ENCODE results near the gene MAOA.
A peak's percentile ranks its signal among the peaks of the same experiment; 100 is the strongest.

MAOA gene

GRCh38 chrX:43661521-43662240 lies 5.6 kb downstream of the MAOA start:
- no peak overlapping the region for H2AK5ac ChIP-seq (ENCODE audit: low read length)
- no peak overlapping the region for H3K27ac ChIP-seq (ENCODE audit: low read depth, low read length)
- no peak overlapping the region for H3K23ac ChIP-seq (ENCODE audit: low read length)
- no peak overlapping the region for H3K18ac ChIP-seq (ENCODE audit: low read length)
- no peak overlapping the region for H2BK12ac ChIP-seq (ENCODE audit: low read length)
- H4K91ac ChIP-seq (ENCODE audit: low read depth, low read length) = no peak overlapping the region
- no peaks in the 10 kb centered on the region for H3K36me3 ChIP-seq (ENCODE audit: control insufficient read depth in 1 of 2, insufficient read depth in 2 of 2, low read length in 2 of 2)
- H2AFZ ChIP-seq (ENCODE audit: insufficient read depth, low read length, poor library complexity) = no peak overlapping the region
- no peaks in the 10 kb centered on the region for H3K79me1 ChIP-seq (ENCODE audit: low read length)
- H3K14ac ChIP-seq (ENCODE audit: low read length) = no peak overlapping the region
- no peaks in the 10 kb centered on the region for H3K79me2 ChIP-seq (ENCODE audit: control insufficient read depth, insufficient read depth, low read length, poor library complexity)
- H3K9ac ChIP-seq (ENCODE audit: low read length) = no peak overlapping the region
- no peak overlapping the region for H2BK5ac ChIP-seq (ENCODE audit: low read depth, low read length, poor library complexity)
- peak; percentile 42 to 73 for DNase-seq
- no peaks in the 10 kb centered on the region for H3K4me1 ChIP-seq (ENCODE audit: control insufficient read depth in 1 of 2, insufficient read depth in 2 of 2, low read length in 2 of 2)
- no peaks in the 10 kb centered on the region for H3K27me3 ChIP-seq (ENCODE audit: insufficient read depth, low read length)
- H3K4me2 ChIP-seq (ENCODE audit: low read length) = no peak overlapping the region
- no peak overlapping the region for H2BK120ac ChIP-seq (ENCODE audit: insufficient read depth, low read length, poor library complexity)
- H4K8ac ChIP-seq (ENCODE audit: low read depth, low read length) = no peak overlapping the region
- H3K4me3 ChIP-seq (ENCODE audit: low read depth, low read length) = no peak overlapping the region
- no peak overlapping the region for H3K4ac ChIP-seq (ENCODE audit: low read depth, low read length)
- no CpG with 5 or more reads among the region's 4 CpGs for WGBS (ENCODE audit: extremely low coverage, insufficient coverage, insufficient read length)
- H3K9me3 ChIP-seq (ENCODE audit: insufficient read depth, low read depth, low read length) = no peaks in the 10 kb centered on the region
- H4K12ac ChIP-seq (ENCODE audit: low read depth, low read length) = no peak overlapping the region

DNA sequence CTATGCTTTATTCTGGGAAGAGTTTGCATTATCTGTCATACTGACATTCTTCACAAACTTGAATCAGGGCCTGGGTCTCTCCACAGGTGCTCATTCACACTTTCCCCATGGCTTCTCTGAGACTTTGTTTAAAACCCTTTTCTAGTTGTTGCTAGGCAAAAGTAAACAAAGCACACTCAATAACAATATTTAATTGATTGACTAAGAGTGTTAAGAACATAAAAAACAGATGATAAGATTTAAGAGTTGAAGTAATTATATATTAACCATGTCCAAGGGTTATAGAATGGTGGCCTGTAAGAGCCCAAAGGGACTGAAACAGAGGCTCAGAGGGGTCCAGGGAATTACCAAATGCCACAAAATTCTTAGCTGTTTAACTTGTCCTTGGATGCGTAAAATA lies 7.1 kb downstream of the MAOA start:
- Histone ChIP-seq H3K27me3 (ENCODE audit: insufficient read depth, low read length) (no peaks in the 10 kb centered on the region), H3K4me3 (ENCODE audit: low read depth, low read length) (no peak overlapping the region), H3K79me1 (ENCODE audit: low read length) (no peaks in the 10 kb centered on the region), H3K23ac (ENCODE audit: low read length) (no peak overlapping the region), H3K9me3 (ENCODE audit: insufficient read depth, low read depth, low read length) (no peaks in the 10 kb centered on the region), H2BK5ac (ENCODE audit: low read depth, low read length, poor library complexity) (no peak overlapping the region), H3K14ac (ENCODE audit: low read length) (no peak overlapping the region), H3K79me2 (ENCODE audit: control insufficient read depth, insufficient read depth, low read length, poor library complexity) (no peaks in the 10 kb centered on the region), H3K4ac (ENCODE audit: low read depth, low read length) (no peak overlapping the region), H2AK5ac (ENCODE audit: low read length) (no peak overlapping the region), H3K18ac (ENCODE audit: low read length) (no peak overlapping the region), H4K12ac (ENCODE audit: low read depth, low read length) (no peak overlapping the region), H3K36me3 (ENCODE audit: control insufficient read depth in 1 of 2, insufficient read depth in 2 of 2, low read length in 2 of 2) (no peaks in the 10 kb centered on the region), H4K91ac (ENCODE audit: low read depth, low read length) (no peak overlapping the region), H4K8ac (ENCODE audit: low read depth, low read length) (no peak overlapping the region), H3K9ac (ENCODE audit: low read length) (no peak overlapping the region), H2BK12ac (ENCODE audit: low read length) (no peak overlapping the region), H3K4me1 (ENCODE audit: control insufficient read depth in 1 of 2, insufficient read depth in 2 of 2, low read length in 2 of 2) (no peaks in the 10 kb centered on the region), H3K27ac (ENCODE audit: low read depth, low read length) (no peak overlapping the region), H3K4me2 (ENCODE audit: low read length) (no peak overlapping the region), H2AFZ (ENCODE audit: insufficient read depth, low read length, poor library complexity) (no peak overlapping the region), H2BK120ac (ENCODE audit: insufficient read depth, low read length, poor library complexity) (no peak overlapping the region)
- WGBS (ENCODE audit: extremely low coverage, insufficient coverage, insufficient read length) = no CpG with 5 or more reads among the region's 1 CpG
- no peak for DNase-seq

DNA sequence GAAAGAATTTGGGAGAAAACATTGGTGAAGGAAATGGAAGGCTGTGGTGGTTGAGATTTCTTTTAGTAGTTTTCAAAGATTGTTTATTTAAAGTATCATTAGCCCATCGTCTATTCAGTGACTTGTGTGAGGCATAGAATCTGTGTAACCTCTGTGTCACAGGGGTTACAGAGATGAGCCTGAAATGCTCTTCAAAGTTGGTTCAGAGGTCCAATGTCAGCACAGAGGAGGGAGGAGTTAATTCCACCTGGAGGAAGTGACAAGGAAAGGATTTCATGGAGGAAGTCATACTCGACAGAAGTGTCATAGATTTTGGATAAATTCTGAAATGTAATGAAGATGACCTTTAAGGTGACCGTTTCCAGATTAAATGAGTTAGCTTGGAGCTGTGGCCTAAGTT lies 8.2 kb downstream of the MAOA start:
- no peak for DNase-seq

DNA sequence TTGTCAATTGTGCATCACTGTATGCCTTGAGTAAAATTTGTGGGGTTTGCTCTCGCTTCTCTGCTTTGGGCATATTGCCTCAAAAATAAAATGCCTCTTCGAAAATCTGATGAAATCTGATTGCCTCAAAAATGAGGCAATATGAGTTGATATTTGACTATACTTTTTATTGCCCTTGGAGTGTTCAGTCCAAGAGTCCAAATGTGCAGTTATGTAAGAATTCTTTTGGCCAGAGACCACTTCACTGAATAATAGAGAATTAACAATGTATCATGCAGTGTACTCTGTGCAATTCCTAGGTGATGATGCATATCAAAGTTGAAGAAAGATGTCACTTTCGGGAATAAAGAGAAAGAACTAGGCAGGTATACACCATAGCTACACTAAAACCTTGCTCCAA lies 8.6 kb downstream of the MAOA start:
- Histone ChIP-seq H3K9ac (ENCODE audit: low read length) (no peak overlapping the region), H3K14ac (ENCODE audit: low read length) (no peak overlapping the region), H2BK12ac (ENCODE audit: low read length) (no peak overlapping the region), H4K91ac (ENCODE audit: low read depth, low read length) (no peak overlapping the region), H2BK5ac (ENCODE audit: low read depth, low read length, poor library complexity) (no peak overlapping the region), H2BK120ac (ENCODE audit: insufficient read depth, low read length, poor library complexity) (no peak overlapping the region), H3K23ac (ENCODE audit: low read length) (no peak overlapping the region), H3K18ac (ENCODE audit: low read length) (no peak overlapping the region), H3K4me3 (ENCODE audit: low read depth, low read length) (no peak overlapping the region), H2AK5ac (ENCODE audit: low read length) (no peak overlapping the region), H3K27me3 (ENCODE audit: insufficient read depth, low read length) (no peaks in the 10 kb centered on the region), H3K4me1 (ENCODE audit: control insufficient read depth in 1 of 2, insufficient read depth in 2 of 2, low read length in 2 of 2) (no peaks in the 10 kb centered on the region), H3K79me1 (ENCODE audit: low read length) (no peaks in the 10 kb centered on the region), H2AFZ (ENCODE audit: insufficient read depth, low read length, poor library complexity) (no peak overlapping the region), H3K9me3 (ENCODE audit: insufficient read depth, low read depth, low read length) (no peaks in the 10 kb centered on the region), H4K8ac (ENCODE audit: low read depth, low read length) (no peak overlapping the region), H3K4ac (ENCODE audit: low read depth, low read length) (no peak overlapping the region), H3K4me2 (ENCODE audit: low read length) (no peak overlapping the region), H4K12ac (ENCODE audit: low read depth, low read length) (no peak overlapping the region), H3K79me2 (ENCODE audit: control insufficient read depth, insufficient read depth, low read length, poor library complexity) (no peaks in the 10 kb centered on the region), H3K36me3 (ENCODE audit: control insufficient read depth in 1 of 2, insufficient read depth in 2 of 2, low read length in 2 of 2) (no peaks in the 10 kb centered on the region), H3K27ac (ENCODE audit: low read depth, low read length) (no peak overlapping the region)
- no CpG with 5 or more reads among the region's 3 CpGs for WGBS (ENCODE audit: extremely low coverage, insufficient coverage, insufficient read length)
- no peak for DNase-seq

More for the DNA sequence above, 8.2 kb downstream of the MAOA start:
- no peak overlapping the region for H2BK12ac ChIP-seq (ENCODE audit: low read length)
- no peak overlapping the region for H3K14ac ChIP-seq (ENCODE audit: low read length)
- H3K79me1 ChIP-seq (ENCODE audit: low read length) = no peaks in the 10 kb centered on the region
- no peak overlapping the region for H2AFZ ChIP-seq (ENCODE audit: insufficient read depth, low read length, poor library complexity)
- H2AK5ac ChIP-seq (ENCODE audit: low read length) = no peak overlapping the region
- no peak overlapping the region for H3K23ac ChIP-seq (ENCODE audit: low read length)
- no peak overlapping the region for H2BK120ac ChIP-seq (ENCODE audit: insufficient read depth, low read length, poor library complexity)
- no peak overlapping the region for H3K4me3 ChIP-seq (ENCODE audit: low read depth, low read length)
- no CpG with 5 or more reads among the region's 3 CpGs for WGBS (ENCODE audit: extremely low coverage, insufficient coverage, insufficient read length)
- no peak overlapping the region for H3K18ac ChIP-seq (ENCODE audit: low read length)
- no peak overlapping the region for H3K4me2 ChIP-seq (ENCODE audit: low read length)
- no peak overlapping the region for H3K9ac ChIP-seq (ENCODE audit: low read length)
- H3K4ac ChIP-seq (ENCODE audit: low read depth, low read length) = no peak overlapping the region
- no peak overlapping the region for H4K91ac ChIP-seq (ENCODE audit: low read depth, low read length)
- no peak overlapping the region for H2BK5ac ChIP-seq (ENCODE audit: low read depth, low read length, poor library complexity)
- no peaks in the 10 kb centered on the region for H3K27me3 ChIP-seq (ENCODE audit: insufficient read depth, low read length)
- H3K36me3 ChIP-seq (ENCODE audit: control insufficient read depth in 1 of 2, insufficient read depth in 2 of 2, low read length in 2 of 2) = no peaks in the 10 kb centered on the region
- no peak overlapping the region for H3K27ac ChIP-seq (ENCODE audit: low read depth, low read length)
- no peak overlapping the region for H4K8ac ChIP-seq (ENCODE audit: low read depth, low read length)
- H4K12ac ChIP-seq (ENCODE audit: low read depth, low read length) = no peak overlapping the region
- H3K79me2 ChIP-seq (ENCODE audit: control insufficient read depth, insufficient read depth, low read length, poor library complexity) = no peaks in the 10 kb centered on the region
- no peaks in the 10 kb centered on the region for H3K4me1 ChIP-seq (ENCODE audit: control insufficient read depth in 1 of 2, insufficient read depth in 2 of 2, low read length in 2 of 2)
- no peaks in the 10 kb centered on the region for H3K9me3 ChIP-seq (ENCODE audit: insufficient read depth, low read depth, low read length)
